Measurements from ENCODE around the gene CPT1A.

CPT1A gene

GRCh38 chr11:68843703-68844312, 2.1 kb upstream of the CPT1A start:
- no peak for TF ChIP-seq POLR2A (IDR thresholded peaks at IDR 0.05; ENCODE audit: low read depth, low read length)
- DNase-seq (ENCODE audit: insufficient read length, low spot score) (peak; percentile 50), FAIRE-seq (no peak)

GRCh38 chr11:68843052-68843561, 1.4 kb upstream of the CPT1A start:
- no peak for FAIRE-seq
- TF ChIP-seq POLR2A (IDR thresholded peaks at IDR 0.05; ENCODE audit: low read depth, low read length) = no peak
- DNase-seq (ENCODE audit: insufficient read length, low spot score) = peak; percentile 48

GRCh38 chr11:68842427-68843051, 823 bp upstream of the CPT1A start:
- no peak for FAIRE-seq
- no peak for DNase-seq (ENCODE audit: insufficient read length, low spot score)
- no peak for TF ChIP-seq POLR2A (IDR thresholded peaks at IDR 0.05; ENCODE audit: low read depth, low read length)

- DNase-seq (ENCODE audit: insufficient read length, low spot score) (peak; percentile 49), FAIRE-seq (no peak)
- no peak for TF ChIP-seq POLR2A (IDR thresholded peaks at IDR 0.05; ENCODE audit: low read depth, low read length)
Measured at GRCh38 chr11:68840661-68841653, 759 bp downstream of the CPT1A start.

- TF ChIP-seq POLR2A (IDR thresholded peaks at IDR 0.05; ENCODE audit: low read depth, low read length) = no peak
- DNase-seq (ENCODE audit: insufficient read length, low spot score) (no peak), FAIRE-seq (no peak)
Measured at GRCh38 chr11:68839911-68840641, 1.6 kb downstream of the CPT1A start.

- DNase-seq (ENCODE audit: insufficient read length, low spot score) (peak; percentile 98), FAIRE-seq (no peak)
- TF ChIP-seq POLR2A (IDR thresholded peaks at IDR 0.05; ENCODE audit: low read depth, low read length) = peak; percentile 43; the same call in 1 of the 2 replicates
Measured at GRCh38 chr11:68839054-68839865, 2.5 kb downstream of the CPT1A start.

- TF ChIP-seq POLR2A (IDR thresholded peaks at IDR 0.05; ENCODE audit: low read depth, low read length) = no peak
- DNase-seq (ENCODE audit: insufficient read length, low spot score) (no peak), FAIRE-seq (no peak)
Measured at GRCh38 chr11:68838572-68838964, 3.1 kb downstream of the CPT1A start.

GRCh38 chr11:68837583-68838571, 3.8 kb downstream of the CPT1A start:
- no peak for DNase-seq (ENCODE audit: insufficient read length, low spot score)
- no peak for TF ChIP-seq POLR2A (IDR thresholded peaks at IDR 0.05; ENCODE audit: low read depth, low read length)
- no peak for FAIRE-seq

GRCh38 chr11:68835749-68836148, 6.0 kb downstream of the CPT1A start:
- DNase-seq (ENCODE audit: insufficient read length, low spot score) (no peak), FAIRE-seq (no peak)
- TF ChIP-seq POLR2A (IDR thresholded peaks at IDR 0.05; ENCODE audit: low read depth, low read length) = no peak

- TF ChIP-seq POLR2A (IDR thresholded peaks at IDR 0.05; ENCODE audit: low read depth, low read length) = no peak
- FAIRE-seq (no peak), DNase-seq (ENCODE audit: insufficient read length, low spot score) (no peak)
Measured at GRCh38 chr11:68835328-68835727, 6.4 kb downstream of the CPT1A start.

- no peak for FAIRE-seq
- DNase-seq (ENCODE audit: insufficient read length, low spot score) = no peak
Measured at GRCh38 chr11:68832476-68833181, 9.1 kb downstream of the CPT1A start.

More at GRCh38 chr11:68832476-68833181, 9.1 kb downstream of the CPT1A start:
- no peak for TF ChIP-seq POLR2A (IDR thresholded peaks at IDR 0.05; ENCODE audit: low read depth, low read length)
